Measurements from ENCODE around the gene LIMK2.
"Not testable (repeated sequence)": the region's sequence is repeated elsewhere in the genome, so short reads cannot be mapped to it uniquely, and the experiment has no call there.

Gene LIMK2

DNA sequence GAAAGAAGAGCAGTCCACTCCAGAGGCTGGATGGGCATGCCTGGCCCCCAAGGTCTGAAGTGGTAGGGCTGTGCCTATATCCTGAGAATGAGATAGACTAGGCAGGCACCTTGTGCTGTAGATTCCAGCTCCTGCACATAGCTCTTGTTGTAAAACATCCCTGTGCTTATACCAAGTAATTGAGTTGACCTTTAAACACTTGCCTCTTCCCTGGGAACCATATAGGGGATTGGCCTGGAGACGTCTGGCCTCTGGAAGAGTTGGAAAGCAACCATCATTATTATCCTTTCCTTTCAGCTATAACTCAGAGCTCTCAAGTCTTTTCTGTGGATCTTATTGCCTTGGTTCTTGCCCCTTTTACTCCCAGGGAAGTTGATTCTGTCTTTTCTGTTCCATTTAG is 15.1 kb downstream of the LIMK2 start:
- Histone ChIP-seq H3K9me3 (ENCODE audit: control insufficient read depth, low read length) (no peaks in the 10 kb centered on the region), H3K4me1 (ENCODE audit: control insufficient read depth, insufficient read depth, low read length) (peaks cover 26% of the 10 kb centered on the region), H3K4me3 (ENCODE audit: insufficient read depth, low read depth, low read length) (no peak overlapping the region), H3K27me3 (ENCODE audit: control insufficient read depth, insufficient read depth, low read length, poor library complexity, severe bottlenecking) (no peaks in the 10 kb centered on the region), H3K36me3 (ENCODE audit: control insufficient read depth, insufficient read depth, low read length) (peaks cover 3% of the 10 kb centered on the region), H3K27ac (ENCODE audit: insufficient read depth, low read depth, low read length, poor library complexity, severe bottlenecking) (peak overlapping the region; percentile 28)
- WGBS, 2 experiments: 85 to 95% methylated on average over 1 of the region's 1 CpG

- 66 to 71% methylated on average over 3 of the region's 3 CpGs for WGBS, 2 experiments
- Histone ChIP-seq H3K36me3 (ENCODE audit: control insufficient read depth, insufficient read depth, low read length) (peaks cover 3% of the 10 kb centered on the region), H3K4me1 (ENCODE audit: control insufficient read depth, insufficient read depth, low read length) (peaks cover 17% of the 10 kb centered on the region), H3K4me3 (ENCODE audit: insufficient read depth, low read depth, low read length) (no peak overlapping the region), H3K27me3 (ENCODE audit: control insufficient read depth, insufficient read depth, low read length, poor library complexity, severe bottlenecking) (no peaks in the 10 kb centered on the region), H3K27ac (ENCODE audit: insufficient read depth, low read depth, low read length, poor library complexity, severe bottlenecking) (no peak overlapping the region), H3K9me3 (ENCODE audit: control insufficient read depth, low read length) (no peaks in the 10 kb centered on the region)
Measured at GRCh38 chr22:31229402-31230079, 17.4 kb downstream of the LIMK2 start.

GRCh38 chr22:31230155-31230870 is 18.2 kb downstream of the LIMK2 start:
- WGBS, 2 experiments: 90 to 93% methylated on average over 6 of the region's 6 CpGs
- H3K36me3 ChIP-seq (ENCODE audit: control insufficient read depth, insufficient read depth, low read length): peaks cover 3% of the 10 kb centered on the region
- no peak overlapping the region for H3K4me3 ChIP-seq (ENCODE audit: insufficient read depth, low read depth, low read length)
- no peaks in the 10 kb centered on the region for H3K27me3 ChIP-seq (ENCODE audit: control insufficient read depth, insufficient read depth, low read length, poor library complexity, severe bottlenecking)
- no peaks in the 10 kb centered on the region for H3K9me3 ChIP-seq (ENCODE audit: control insufficient read depth, low read length)
- H3K27ac ChIP-seq (ENCODE audit: insufficient read depth, low read depth, low read length, poor library complexity, severe bottlenecking): no peak overlapping the region
- H3K4me1 ChIP-seq (ENCODE audit: control insufficient read depth, insufficient read depth, low read length): peaks cover 17% of the 10 kb centered on the region

DNA sequence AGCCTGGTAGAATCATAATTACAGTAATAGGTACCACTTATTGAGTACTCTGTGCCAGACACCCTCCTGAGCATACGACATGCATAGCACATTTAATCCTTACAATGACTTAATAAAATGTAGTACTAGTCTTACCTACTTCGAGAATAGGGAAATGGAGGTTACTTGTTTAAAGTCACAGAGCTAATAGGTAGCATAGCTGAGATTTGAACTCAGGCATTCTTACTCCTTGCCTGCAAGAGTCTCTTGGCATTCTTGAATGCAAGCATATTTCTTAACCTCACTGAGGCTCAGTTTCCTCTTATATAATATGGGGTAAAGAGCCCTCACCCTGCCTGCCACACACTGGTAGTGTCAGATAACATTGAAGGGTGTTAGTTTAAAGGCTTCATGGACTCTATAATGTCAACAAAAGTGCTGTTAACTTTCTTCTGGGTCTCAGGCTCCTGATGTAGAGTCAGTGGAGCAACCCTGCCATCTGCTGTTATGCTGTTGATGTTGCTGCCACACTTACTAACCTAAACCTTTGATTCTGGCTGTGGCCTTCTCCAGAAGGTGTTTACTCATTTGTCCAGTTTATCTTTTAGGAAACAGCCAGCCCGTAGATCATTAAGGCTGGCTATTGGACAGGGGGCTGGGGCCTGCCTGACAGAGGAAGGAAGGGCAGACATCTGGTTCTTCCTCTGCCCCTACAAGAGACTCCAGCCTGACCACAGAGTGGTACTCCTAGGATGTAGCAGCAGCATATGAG is 18.9 kb downstream of the LIMK2 start:
- no peak overlapping the region for H3K27ac ChIP-seq (ENCODE audit: insufficient read depth, low read depth, low read length, poor library complexity, severe bottlenecking)
- 95 to 98% methylated on average over 2 of the region's 3 CpGs for WGBS, 2 experiments

DNA sequence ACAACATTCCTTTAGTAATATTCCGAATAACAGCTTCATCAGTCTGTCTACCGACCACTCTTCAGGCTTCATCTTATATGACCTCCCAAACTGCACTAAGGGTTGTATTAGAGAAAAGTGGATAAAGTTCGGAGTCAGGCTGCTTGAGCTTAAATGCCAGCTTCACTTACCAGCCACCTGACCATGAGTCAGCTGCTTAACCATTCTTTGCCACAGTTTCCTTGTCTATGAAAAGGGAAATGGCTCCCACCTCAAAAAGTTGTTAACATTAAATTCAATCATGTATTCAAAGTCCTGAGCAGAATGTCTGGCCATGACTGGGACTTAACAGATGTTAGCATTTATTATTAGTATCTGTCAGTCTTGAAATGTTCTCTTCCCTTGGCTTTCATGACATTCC is 20.9 kb downstream of the LIMK2 start:
- Histone ChIP-seq H3K9me3 (ENCODE audit: control insufficient read depth, low read length) (no peaks in the 10 kb centered on the region), H3K36me3 (ENCODE audit: control insufficient read depth, insufficient read depth, low read length) (peaks cover 3% of the 10 kb centered on the region), H3K27ac (ENCODE audit: insufficient read depth, low read depth, low read length, poor library complexity, severe bottlenecking) (no peak overlapping the region), H3K4me1 (ENCODE audit: control insufficient read depth, insufficient read depth, low read length) (peaks cover 17% of the 10 kb centered on the region), H3K27me3 (ENCODE audit: control insufficient read depth, insufficient read depth, low read length, poor library complexity, severe bottlenecking) (no peaks in the 10 kb centered on the region), H3K4me3 (ENCODE audit: insufficient read depth, low read depth, low read length) (no peak overlapping the region)
- WGBS, 2 experiments: 93 to 100% methylated on average over 3 of the region's 3 CpGs

More for the DNA sequence above, 18.9 kb downstream of the LIMK2 start:
- Histone ChIP-seq H3K9me3 (ENCODE audit: control insufficient read depth, low read length) (no peaks in the 10 kb centered on the region), H3K4me1 (ENCODE audit: control insufficient read depth, insufficient read depth, low read length) (peaks cover 17% of the 10 kb centered on the region), H3K4me3 (ENCODE audit: insufficient read depth, low read depth, low read length) (no peak overlapping the region), H3K27me3 (ENCODE audit: control insufficient read depth, insufficient read depth, low read length, poor library complexity, severe bottlenecking) (no peaks in the 10 kb centered on the region), H3K36me3 (ENCODE audit: control insufficient read depth, insufficient read depth, low read length) (peaks cover 3% of the 10 kb centered on the region)

GRCh38 chr22:31235081-31235480 is 23.0 kb downstream of the LIMK2 start:
- Histone ChIP-seq H3K27ac (ENCODE audit: insufficient read depth, low read depth, low read length, poor library complexity, severe bottlenecking) (no peak overlapping the region), H3K27me3 (ENCODE audit: control insufficient read depth, insufficient read depth, low read length, poor library complexity, severe bottlenecking) (no peaks in the 10 kb centered on the region), H3K4me1 (ENCODE audit: control insufficient read depth, insufficient read depth, low read length) (peaks cover 4% of the 10 kb centered on the region), H3K9me3 (ENCODE audit: control insufficient read depth, low read length) (no peaks in the 10 kb centered on the region), H3K36me3 (ENCODE audit: control insufficient read depth, insufficient read depth, low read length) (no peaks in the 10 kb centered on the region), H3K4me3 (ENCODE audit: insufficient read depth, low read depth, low read length) (no peak overlapping the region)
- WGBS, 2 experiments: 57 to 77% methylated on average over 3 of the region's 3 CpGs

DNA sequence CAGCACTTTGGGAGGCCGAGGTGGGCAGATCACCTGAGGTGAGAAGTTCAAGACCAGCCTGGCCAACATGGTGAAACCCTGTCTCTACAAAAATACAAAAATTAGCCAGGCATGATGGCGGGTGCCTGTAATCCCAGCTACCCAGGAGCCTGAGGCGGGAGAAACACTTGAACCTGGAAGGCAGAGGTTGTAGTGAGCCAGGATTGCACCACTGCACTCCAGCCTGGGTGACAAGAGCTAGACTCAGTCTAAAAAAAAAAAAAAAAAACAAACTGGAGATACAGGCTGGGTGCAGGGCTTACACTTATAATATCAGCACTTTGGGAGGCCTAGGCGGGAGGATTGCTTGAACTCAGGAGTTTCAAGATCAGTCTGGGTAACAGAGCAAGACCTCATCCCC is 23.9 kb downstream of the LIMK2 start:
- WGBS, 2 experiments: 91 to 94% methylated on average over 4 of the region's 4 CpGs
- H3K4me1 ChIP-seq (ENCODE audit: control insufficient read depth, insufficient read depth, low read length); H3K4me3 ChIP-seq (ENCODE audit: insufficient read depth, low read depth, low read length); H3K36me3 ChIP-seq (ENCODE audit: control insufficient read depth, insufficient read depth, low read length); H3K27me3 ChIP-seq (ENCODE audit: control insufficient read depth, insufficient read depth, low read length, poor library complexity, severe bottlenecking); H3K27ac ChIP-seq (ENCODE audit: insufficient read depth, low read depth, low read length, poor library complexity, severe bottlenecking); H3K9me3 ChIP-seq (ENCODE audit: control insufficient read depth, low read length): not testable (repeated sequence)

DNA sequence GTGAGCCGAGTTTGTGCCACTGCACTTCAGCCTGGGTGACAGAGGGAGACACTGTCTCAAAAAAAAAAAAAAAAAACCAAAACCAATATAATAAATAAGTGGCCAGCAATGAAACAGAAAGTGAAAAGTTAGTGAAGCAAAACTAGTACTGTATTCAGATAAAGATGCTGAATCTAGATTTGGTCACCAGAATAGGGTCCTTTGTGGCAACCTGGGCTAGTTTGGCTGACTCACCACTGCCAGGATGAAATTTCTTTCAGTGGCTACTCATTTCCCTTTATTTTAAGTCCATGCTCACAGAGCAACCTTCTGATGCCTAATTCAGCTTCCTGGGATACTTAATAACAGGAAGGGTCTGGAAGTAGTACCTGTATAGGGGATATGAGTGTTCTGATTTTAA is 26.0 kb downstream of the LIMK2 start:
- H3K27me3 ChIP-seq (ENCODE audit: control insufficient read depth, insufficient read depth, low read length, poor library complexity, severe bottlenecking): no peaks in the 10 kb centered on the region
- no peak overlapping the region for H3K4me3 ChIP-seq (ENCODE audit: insufficient read depth, low read depth, low read length)
- no peaks in the 10 kb centered on the region for H3K36me3 ChIP-seq (ENCODE audit: control insufficient read depth, insufficient read depth, low read length)
- H3K9me3 ChIP-seq (ENCODE audit: control insufficient read depth, low read length): no peaks in the 10 kb centered on the region
- WGBS, 2 experiments: 75 to 100% methylated on average over 1 of the region's 1 CpG
- H3K4me1 ChIP-seq (ENCODE audit: control insufficient read depth, insufficient read depth, low read length): no peaks in the 10 kb centered on the region
- H3K27ac ChIP-seq (ENCODE audit: insufficient read depth, low read depth, low read length, poor library complexity, severe bottlenecking): no peak overlapping the region

DNA sequence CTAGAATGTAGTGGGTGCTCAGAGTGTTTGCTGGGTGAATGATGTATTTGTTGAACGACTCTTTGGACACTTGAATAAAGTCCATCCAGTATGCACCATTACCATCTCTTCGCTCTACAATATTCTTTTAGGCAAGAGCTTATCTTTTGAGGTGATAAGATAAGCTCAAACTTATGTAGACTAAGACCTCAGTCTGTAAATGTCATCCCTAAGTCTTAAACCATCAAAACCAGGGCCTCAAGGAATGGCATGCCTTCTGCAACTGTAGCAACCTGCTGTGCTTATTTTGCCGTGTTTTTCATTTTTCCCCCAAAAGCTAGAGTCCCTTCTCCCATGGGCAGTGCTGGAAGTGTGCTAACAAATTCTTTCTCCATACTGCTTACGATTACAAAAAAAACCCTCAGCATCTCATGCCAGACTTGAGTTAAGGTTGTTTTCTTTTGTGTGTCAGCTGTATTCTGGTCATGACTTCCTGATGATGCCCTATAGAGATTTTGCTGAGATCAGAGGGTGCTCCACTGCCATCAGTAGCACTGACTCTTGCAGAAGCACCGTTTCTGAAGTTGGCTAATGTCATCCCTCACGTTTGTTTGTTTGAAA is 27.8 kb downstream of the LIMK2 start:
- H3K4me3 ChIP-seq (ENCODE audit: insufficient read depth, low read depth, low read length): no peak overlapping the region
- 93 to 96% methylated on average over 5 to 6 of the region's 6 CpGs for WGBS, 2 experiments
- H3K9me3 ChIP-seq (ENCODE audit: control insufficient read depth, low read length): no peaks in the 10 kb centered on the region
- H3K36me3 ChIP-seq (ENCODE audit: control insufficient read depth, insufficient read depth, low read length): no peaks in the 10 kb centered on the region
- H3K4me1 ChIP-seq (ENCODE audit: control insufficient read depth, insufficient read depth, low read length): peaks cover 12% of the 10 kb centered on the region
- H3K27me3 ChIP-seq (ENCODE audit: control insufficient read depth, insufficient read depth, low read length, poor library complexity, severe bottlenecking): no peaks in the 10 kb centered on the region
- H3K27ac ChIP-seq (ENCODE audit: insufficient read depth, low read depth, low read length, poor library complexity, severe bottlenecking): no peak overlapping the region

DNA sequence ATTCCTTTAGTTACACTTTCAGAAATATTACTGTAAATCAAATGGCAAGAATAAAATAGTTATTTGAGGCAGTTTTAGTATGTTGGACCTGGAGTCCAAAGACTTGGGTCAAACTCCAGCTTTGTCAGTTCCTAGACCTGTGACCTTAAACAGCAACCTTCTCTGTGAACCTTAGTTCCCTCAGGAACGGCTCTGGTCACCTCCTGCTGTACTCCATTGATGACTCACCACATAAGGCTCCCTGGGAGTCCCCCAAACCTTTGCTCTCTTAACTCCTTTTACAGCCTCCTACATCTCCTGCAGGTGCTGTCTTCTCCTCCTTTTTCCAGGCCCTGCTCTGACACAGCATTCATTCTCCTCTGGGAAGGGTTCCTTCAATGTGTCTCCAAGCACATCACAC is 29.1 kb downstream of the LIMK2 start:
- H3K4me3 ChIP-seq (ENCODE audit: insufficient read depth, low read depth, low read length): no peak overlapping the region
- H3K36me3 ChIP-seq (ENCODE audit: control insufficient read depth, insufficient read depth, low read length): no peaks in the 10 kb centered on the region
- 51 to 69% methylated on average over 1 of the region's 1 CpG for WGBS, 2 experiments
- H3K4me1 ChIP-seq (ENCODE audit: control insufficient read depth, insufficient read depth, low read length): peaks cover 12% of the 10 kb centered on the region
- no peaks in the 10 kb centered on the region for H3K9me3 ChIP-seq (ENCODE audit: control insufficient read depth, low read length)
- H3K27ac ChIP-seq (ENCODE audit: insufficient read depth, low read depth, low read length, poor library complexity, severe bottlenecking): no peak overlapping the region
- no peaks in the 10 kb centered on the region for H3K27me3 ChIP-seq (ENCODE audit: control insufficient read depth, insufficient read depth, low read length, poor library complexity, severe bottlenecking)
